Natural killer cell (primary cell): Measurements from ENCODE around the gene RBM47. TPM values are rescaled to one million over a fixed set of nuclear protein-coding genes. Genes with fewer than 3 reads are reported as not detected.

Source experiments
- ATAC-seq, 3 donors: fragments of 150-1000 bp in 2 of 3; fragments of 200-7000 bp in 1 of 3; cut with Tn5 transposase; 1 replicate in 1 of 3; 2 replicates in 2 of 3; pipeline ENCODE4 v1.10.0; 2021; ENCODE audit warnings: mild to moderate bottlenecking in 2 of 3, moderate library complexity in 2 of 3
- DNase-seq, 2 donors: peaks; one replicate each; pipeline versions ENCODE4 v3.0.0 to v3.0.0-alpha.2; 2013 to 2021; ENCODE audit warnings: mixed read lengths in 1 of 2
- H3K27ac ChIP-seq: one replicate; pipeline ENCODE4 v1.5.1; 2013; ENCODE audit warnings: mild to moderate bottlenecking, low read length
- H3K27me3 ChIP-seq: one replicate; pipeline ENCODE4 v1.6.1; 2013; ENCODE audit warnings: low read length; ENCODE audit not compliant: control insufficient read depth, insufficient read depth
- H3K36me3 ChIP-seq: one replicate; pipeline ENCODE4 v1.6.1; 2013; ENCODE audit warnings: low read length; ENCODE audit not compliant: control insufficient read depth, insufficient read depth
- H3K4me1 ChIP-seq: one replicate; pipeline ENCODE4 v1.6.1; 2013; ENCODE audit warnings: low read length; ENCODE audit not compliant: control insufficient read depth, insufficient read depth
- H3K4me3 ChIP-seq: one replicate; pipeline ENCODE4 v1.5.1; 2013; ENCODE audit warnings: low read length
- H3K9me3 ChIP-seq: one replicate; pipeline ENCODE4 v1.6.1; 2013; ENCODE audit warnings: low read length; ENCODE audit not compliant: control insufficient read depth, insufficient read depth
- H3K27ac Mint-ChIP-seq, 2 donors: one replicate each; pipeline ENCODE4 v1.8.0; 2022; ENCODE audit warnings: mild to moderate bottlenecking in 2 of 2, mixed read lengths in 2 of 2, moderate library complexity in 1 of 2
- H3K27me3 Mint-ChIP-seq, 2 donors: one replicate each; pipeline ENCODE4 v1.8.0; 2022; ENCODE audit warnings: low read depth in 2 of 2, mixed read lengths in 2 of 2
- H3K36me3 Mint-ChIP-seq: one replicate; pipeline ENCODE4 v1.8.0; 2022; ENCODE audit warnings: mixed read lengths
- H3K4me1 Mint-ChIP-seq, 2 donors: one replicate each; pipeline ENCODE4 v1.8.0; 2022; ENCODE audit warnings: mixed read lengths in 2 of 2
- H3K4me3 Mint-ChIP-seq: one replicate; pipeline ENCODE4 v1.8.0; 2022; ENCODE audit warnings: mild to moderate bottlenecking, moderate library complexity, mixed read lengths
- H3K9me3 Mint-ChIP-seq, 2 donors: one replicate each; pipeline ENCODE4 v1.8.0; 2022; ENCODE audit warnings: mixed read lengths in 2 of 2
- CTCF ChIP-seq: fragments of 200-600 bp; IDR thresholded peaks from one replicate; pipeline ENCODE4 v1.8.0; 2022; ENCODE audit warnings: antibody characterized with exemption
- WGBS: methylation state at CpG from one replicate; pipeline ENCODE4 v1.1.7; 2013; ENCODE audit warnings: missing lambda C conversion rate; ENCODE audit not compliant: insufficient coverage; 5-methylcytosine and 5-hydroxymethylcytosine counted together
- intact Hi-C: fragments of 100-400 bp; cut with micrococcal nuclease; formaldehyde crosslinking; loops from one replicate; pipeline ENCODE4 v1.14.2; 2022
- total RNA-seq, 4 donors: library from RNA; stranded (reverse); fragments of 120-200 nt in 1 of 4; gene quantifications; one replicate each; pipeline versions ENCODE4 v1.2.3 to v1.2.4, GENCODE V29; 2013 to 2022

RBM47 gene
- total RNA-seq, 3 donors from 2014 or later (not counting 1 experiment from before 2014, with no cell fraction given): 2.0 to 7.7 (median 3.9) TPM

DNA sequence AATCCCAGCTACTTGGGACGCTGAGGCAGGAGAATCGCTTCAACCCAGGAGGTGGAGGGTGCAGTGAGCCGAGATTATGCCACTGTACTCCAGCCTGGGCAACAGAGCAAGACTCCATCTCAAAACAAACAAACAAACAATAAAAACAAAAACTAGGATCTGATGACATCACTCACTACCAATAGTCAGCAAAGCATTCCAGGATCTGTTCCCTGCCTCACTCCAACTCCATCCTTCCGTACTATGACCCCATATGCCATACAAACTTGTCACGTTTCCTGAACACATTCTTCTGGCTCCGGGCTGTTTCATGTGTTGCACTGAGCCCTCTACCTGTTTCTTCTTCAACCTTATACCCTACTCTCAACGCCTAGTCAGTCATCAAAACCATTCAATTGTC is 47.3 kb downstream of the RBM47 start:
- no peaks in the 10 kb centered on the region for H3K9me3 Mint-ChIP-seq
- Histone ChIP-seq H3K36me3 (no peaks in the 10 kb centered on the region), H3K9me3 (no peaks in the 10 kb centered on the region), H3K4me1 (peaks cover 4% of the 10 kb centered on the region), H3K27ac (no peak overlapping the region), H3K4me3 (no peak overlapping the region), H3K27me3 (no peaks in the 10 kb centered on the region)
- no peaks in the 10 kb centered on the region for H3K36me3 Mint-ChIP-seq
- H3K27ac Mint-ChIP-seq: no peak overlapping the region
- intact Hi-C loops: no loop called here
- ATAC-seq (no peak), DNase-seq (no peak)
- H3K4me1 Mint-ChIP-seq: peaks cover 2 to 8% of the 10 kb centered on the region in 2 donors
- peaks cover 6 to 14% of the 10 kb centered on the region in 2 donors for H3K27me3 Mint-ChIP-seq
- H3K4me3 Mint-ChIP-seq: no peak overlapping the region
- TF ChIP-seq CTCF: no peak
- 90% methylated on average over 7 of the region's 7 CpGs for WGBS

- H3K36me3 ChIP-seq: no peaks in the 10 kb centered on the region
- DNase-seq (no peak), ATAC-seq (no peak)
- no peak overlapping the region for H3K4me3 ChIP-seq
- no peak for TF ChIP-seq CTCF
- no peaks in the 10 kb centered on the region for H3K9me3 ChIP-seq
- peaks cover 4 to 12% of the 10 kb centered on the region in 2 donors for H3K4me1 Mint-ChIP-seq
- H3K4me1 ChIP-seq: peaks cover 9% of the 10 kb centered on the region
- H3K27me3 Mint-ChIP-seq: peaks cover 4 to 6% of the 10 kb centered on the region in 2 donors
- no peaks in the 10 kb centered on the region for H3K27me3 ChIP-seq
- no peak overlapping the region for H3K27ac Mint-ChIP-seq
- 88% methylated on average over 13 of the region's 15 CpGs for WGBS
- intact Hi-C loops: no loop called here
- H3K9me3 Mint-ChIP-seq: no peaks in the 10 kb centered on the region
- H3K4me3 Mint-ChIP-seq: no peak overlapping the region
- H3K36me3 Mint-ChIP-seq: no peaks in the 10 kb centered on the region
- H3K27ac ChIP-seq: no peak overlapping the region
Measured at GRCh38 chr4:40581254-40582140, 48.2 kb downstream of the RBM47 start.

- H3K4me1 ChIP-seq: peaks cover 15% of the 10 kb centered on the region
- Mint-ChIP-seq H3K9me3 (no peaks in the 10 kb centered on the region), H3K4me1 (peaks cover 0 to 13% of the 10 kb centered on the region in 2 donors), H3K36me3 (no peaks in the 10 kb centered on the region), H3K27me3 (peaks cover 0 to 4% of the 10 kb centered on the region in 2 donors), H3K27ac (no peak overlapping the region), H3K4me3 (no peak overlapping the region)
- intact Hi-C loops: no loop called here
- 83% methylated on average over 3 of the region's 3 CpGs for WGBS
- no peaks in the 10 kb centered on the region for H3K36me3 ChIP-seq
- TF ChIP-seq CTCF: no peak
- no peak overlapping the region for H3K4me3 ChIP-seq
- DNase-seq (no peak), ATAC-seq (no peak)
- H3K9me3 ChIP-seq: no peaks in the 10 kb centered on the region
- no peaks in the 10 kb centered on the region for H3K27me3 ChIP-seq
- H3K27ac ChIP-seq: no peak overlapping the region
Measured at GRCh38 chr4:40579983-40580382, 49.7 kb downstream of the RBM47 start.
